Measurements from ENCODE around the gene HTR5A. TPM values are rescaled to one million over a fixed set of nuclear protein-coding genes. Genes with fewer than 3 reads are reported as not detected.

The HTR5A gene
- total RNA-seq, 1 donor from 2014 or later: not detected

- peaks cover 10% of the 10 kb centered on the region for H3K27me3 Mint-ChIP-seq (ENCODE audit: low read depth)
- TF ChIP-seq CTCF (conservative IDR thresholded peaks at IDR 0.05): no peak
- DNase-seq (ENCODE audit: low read depth, low spot score): no peak
These were observed 54.6 kb downstream of the HTR5A start for GRCh38 chr7:155124706-155125105.

GRCh38 chr7:155129186-155129585 lies 59.1 kb downstream of the HTR5A start:
- H3K9me3 Mint-ChIP-seq: no peaks in the 10 kb centered on the region
- no peak for DNase-seq (ENCODE audit: low read depth, low spot score)
- peaks cover 2% of the 10 kb centered on the region for H3K27me3 Mint-ChIP-seq (ENCODE audit: low read depth)
- no peak overlapping the region for H3K27ac Mint-ChIP-seq (ENCODE audit: unreplicated experiment)
- H3K4me1 Mint-ChIP-seq: no peaks in the 10 kb centered on the region
- TF ChIP-seq CTCF (conservative IDR thresholded peaks at IDR 0.05): no peak
- no peaks in the 10 kb centered on the region for H3K36me3 Mint-ChIP-seq (ENCODE audit: low read depth)
- H3K4me3 Mint-ChIP-seq: no peak overlapping the region

More at GRCh38 chr7:155124706-155125105, 54.6 kb downstream of the HTR5A start:
- Mint-ChIP-seq H3K4me1 (no peaks in the 10 kb centered on the region), H3K9me3 (peaks cover 8% of the 10 kb centered on the region), H3K4me3 (no peak overlapping the region), H3K36me3 (ENCODE audit: low read depth) (peaks cover 2% of the 10 kb centered on the region), H3K27ac (ENCODE audit: unreplicated experiment) (no peak overlapping the region)

GRCh38 chr7:155129789-155130188 lies 59.7 kb downstream of the HTR5A start:
- Mint-ChIP-seq H3K4me1 (no peaks in the 10 kb centered on the region), H3K4me3 (no peak overlapping the region), H3K36me3 (ENCODE audit: low read depth) (no peaks in the 10 kb centered on the region), H3K27ac (ENCODE audit: unreplicated experiment) (no peak overlapping the region), H3K27me3 (ENCODE audit: low read depth) (no peaks in the 10 kb centered on the region), H3K9me3 (no peaks in the 10 kb centered on the region)
- no peak for DNase-seq (ENCODE audit: low read depth, low spot score)
- TF ChIP-seq CTCF (conservative IDR thresholded peaks at IDR 0.05): no peak

- no peaks in the 10 kb centered on the region for H3K9me3 Mint-ChIP-seq
- no peak overlapping the region for H3K4me3 Mint-ChIP-seq
- H3K4me1 Mint-ChIP-seq: no peaks in the 10 kb centered on the region
- no peak overlapping the region for H3K27ac Mint-ChIP-seq (ENCODE audit: unreplicated experiment)
- no peak for DNase-seq (ENCODE audit: low read depth, low spot score)
- no peak for TF ChIP-seq CTCF (conservative IDR thresholded peaks at IDR 0.05)
- H3K36me3 Mint-ChIP-seq (ENCODE audit: low read depth): no peaks in the 10 kb centered on the region
- H3K27me3 Mint-ChIP-seq (ENCODE audit: low read depth): no peaks in the 10 kb centered on the region
These were observed 60.4 kb downstream of the HTR5A start for GRCh38 chr7:155130493-155130892.

GRCh38 chr7:155131090-155131489 lies 61.0 kb downstream of the HTR5A start:
- TF ChIP-seq CTCF (conservative IDR thresholded peaks at IDR 0.05): no peak
- Mint-ChIP-seq H3K9me3 (no peaks in the 10 kb centered on the region), H3K36me3 (ENCODE audit: low read depth) (no peaks in the 10 kb centered on the region), H3K27ac (ENCODE audit: unreplicated experiment) (no peak overlapping the region), H3K4me1 (no peaks in the 10 kb centered on the region), H3K27me3 (ENCODE audit: low read depth) (no peaks in the 10 kb centered on the region), H3K4me3 (no peak overlapping the region)
- DNase-seq (ENCODE audit: low read depth, low spot score): no peak

GRCh38 chr7:155132431-155132830 lies 62.3 kb downstream of the HTR5A start:
- no peak overlapping the region for H3K27ac Mint-ChIP-seq (ENCODE audit: unreplicated experiment)
- no peaks in the 10 kb centered on the region for H3K36me3 Mint-ChIP-seq (ENCODE audit: low read depth)
- no peaks in the 10 kb centered on the region for H3K9me3 Mint-ChIP-seq
- no peaks in the 10 kb centered on the region for H3K4me1 Mint-ChIP-seq
- no peak for TF ChIP-seq CTCF (conservative IDR thresholded peaks at IDR 0.05)
- DNase-seq (ENCODE audit: low read depth, low spot score): no peak
- no peak overlapping the region for H3K4me3 Mint-ChIP-seq
- no peaks in the 10 kb centered on the region for H3K27me3 Mint-ChIP-seq (ENCODE audit: low read depth)

Measured in neural crest cell (in vitro differentiated cells).